GM12878 (cell line): ENCODE data around the gene IFNLR1. TPM values are rescaled to one million over a fixed set of nuclear protein-coding genes. Genes with fewer than 3 reads are reported as not detected.

Experiments
- ATAC-seq: fragments of 200-7000 bp; cut with Tn5 transposase; 3 replicates; pipeline ENCODE4 v1.9.1; 2020; ENCODE audit warnings: mild to moderate bottlenecking, moderate library complexity
- BruUV-seq: library from RNA; stranded (reverse); fragments of 400-500 nt; replicated peaks from 2 replicates; lab custom pipeline; 2021; lab: Mats Ljungman, UMichigan
- CTCF ChIA-PET: fragments of 300-600 bp; sonication (Branson Sonifier 250); formaldehyde crosslinking; extraction: SDS; loops from one replicate; lab custom pipeline; 2021; ENCODE audit warnings: inconsistent platforms; lab: Yijun Ruan, JAX
- POLR2A ChIA-PET: fragments of 350-600 bp; formaldehyde crosslinking; extraction: SDS; loops from one replicate; lab custom pipeline; 2021; ENCODE audit warnings: inconsistent platforms; lab: Charles Lee
- RAD21 ChIA-PET: fragments of 300-600 bp; sonication (Branson Sonifier 250); formaldehyde crosslinking; loops from one replicate; lab custom pipeline; 2023; ENCODE audit warnings: antibody characterized with exemption; ENCODE audit not compliant: unreplicated experiment; lab: Charles Lee
- SMC1A ChIA-PET: fragments of 300-600 bp; sonication (Branson Sonifier 250); formaldehyde crosslinking; loops from one replicate; lab custom pipeline; 2023; ENCODE audit not compliant: unreplicated experiment, uncharacterized antibody; lab: Charles Lee
- DNase-seq: peaks from one replicate; pipeline ENCODE4 v3.0.0-alpha.2; 2011; ENCODE audit warnings: low read depth, low spot score
- FAIRE-seq: peaks from 3 replicates; lab custom pipeline; 2011; peaks lifted over from hg19 to GRCh38; lab: Jason Lieb, UNC
- H2AFZ ChIP-seq: 2 replicates; pipeline ENCODE4 v1.6.0; 2011; ENCODE audit warnings: low read depth, low read length, control low read depth; ENCODE audit not compliant: control insufficient read depth
- H3K27ac ChIP-seq: 2 replicates; pipeline ENCODE4 v1.5.1; 2011; ENCODE audit warnings: control low read depth; ENCODE audit not compliant: control insufficient read depth, insufficient read depth
- H3K27me3 ChIP-seq, 2 experiments: replicated peaks in 1 of 2; 2 replicates each; pipeline versions ENCODE4 v1.6.0 to v1.6.1; 2011; ENCODE audit warnings: low read length in 1 of 2; ENCODE audit not compliant: control insufficient read depth in 2 of 2, insufficient read depth in 2 of 2
- H3K36me3 ChIP-seq, 2 experiments: 2 replicates each; pipeline ENCODE4 v1.5.1; 2011; ENCODE audit warnings: low read length in 1 of 2; ENCODE audit not compliant: control insufficient read depth in 2 of 2, insufficient read depth in 2 of 2
- H3K4me1 ChIP-seq: 2 replicates; pipeline ENCODE4 v1.6.1; 2011; ENCODE audit warnings: mild to moderate bottlenecking, low read length, moderate library complexity, mixed read lengths; ENCODE audit not compliant: control insufficient read depth, insufficient read depth
- H3K4me2 ChIP-seq: 2 replicates; pipeline ENCODE4 v1.6.0; 2011; ENCODE audit warnings: control low read depth; ENCODE audit not compliant: control insufficient read depth, insufficient read depth
- H3K4me3 ChIP-seq: fragments of 200-600 bp; sonication (generic); 2 replicates; pipeline ENCODE4 v1.5.1; 2016
- H3K79me2 ChIP-seq: 2 replicates; pipeline ENCODE4 v1.6.0; 2011; ENCODE audit warnings: low read length; ENCODE audit not compliant: control insufficient read depth, insufficient read depth
- H3K9ac ChIP-seq: 2 replicates; pipeline ENCODE4 v1.8.0; 2011; ENCODE audit warnings: low read length, control low read depth, mixed read lengths; ENCODE audit not compliant: control insufficient read depth, insufficient read depth
- H3K9me3 ChIP-seq: replicated peaks from 3 replicates; pipeline ENCODE4 v1.5.1; 2011; ENCODE audit warnings: mild to moderate bottlenecking, low read length; ENCODE audit not compliant: control insufficient read depth, insufficient read depth
- H4K20me1 ChIP-seq: 2 replicates; pipeline ENCODE4 v1.6.0; 2011; ENCODE audit not compliant: control insufficient read depth, insufficient read depth
- BHLHE40 ChIP-seq, 2 experiments: fragments of 450-650 bp in 1 of 2; IDR thresholded peaks; 2 replicates each; pipeline ENCODE4 v1.6.1; 2011 to 2017; ENCODE audit warnings: low read depth in 2 of 2, borderline replicate concordance in 1 of 2, improper control_type of control experiment in 1 of 2, low read length in 1 of 2, mild to moderate bottlenecking in 1 of 2
- CHD1 ChIP-seq: IDR thresholded peaks from 2 replicates; pipeline ENCODE4 v1.6.1; 2012; ENCODE audit warnings: low read depth, low read length, improper control_type of control experiment
- NBN ChIP-seq: fragments of 450-650 bp; IDR thresholded peaks from 2 replicates; pipeline ENCODE4 v1.6.1; 2016
- NR2C1 ChIP-seq: fragments of 450-650 bp; IDR thresholded peaks from 2 replicates; pipeline ENCODE4 v1.6.1; 2017; ENCODE audit warnings: antibody characterized with exemption, mild to moderate bottlenecking, moderate library complexity
- PAX8 ChIP-seq: fragments of 450-650 bp; IDR thresholded peaks from 2 replicates; pipeline ENCODE4 v1.6.1; 2017; ENCODE audit warnings: mild to moderate bottlenecking, moderate library complexity
- RELA ChIP-seq: fragments of 450-650 bp; IDR thresholded peaks from 2 replicates; pipeline ENCODE4 v1.8.0; 2014; ENCODE audit warnings: borderline replicate concordance; ENCODE audit not compliant: partially characterized antibody
- SREBF1 ChIP-seq: IDR thresholded peaks from 2 replicates; pipeline ENCODE4 v1.6.1; 2012; ENCODE audit warnings: mild to moderate bottlenecking, low read length
- WGBS: methylation state at CpG from one replicate; pipeline ENCODE4 v1.1.6; 2016; ENCODE audit warnings: low lambda C conversion rate; ENCODE audit not compliant: insufficient replicate concordance, insufficient coverage; ENCODE audit errors: missing lambda C conversion rate; 5-methylcytosine and 5-hydroxymethylcytosine counted together
- in situ Hi-C: fragments of 300-500 bp; cut with MboI; formaldehyde crosslinking; loops from 9 replicates; pipeline ENCODE4 v1.14.3; 2018; ENCODE audit warnings: mixed read lengths
- intact Hi-C: fragments of 100-400 bp; cut with micrococcal nuclease; formaldehyde crosslinking; loops from one replicate; pipeline ENCODE4 v1.14.2; 2022; ENCODE audit not compliant: unreplicated experiment
- polyA plus RNA-seq, 11 experiments: library from polyadenylated mRNA; depleted of rRNA in 4 of 11; unstranded in 6 of 11; stranded (reverse) in 5 of 11; fragments of >200 nt; fragmentation: Nextera tagmentation in 4 of 11; fragmentation: Illumina TruSeq in 1 of 11; extraction: Ambion mirVana in 4 of 11; extraction: Trizol in 1 of 11; gene quantifications; 1 replicate in 1 of 11; 2 replicates in 10 of 11; pipeline versions ENCODE4 v1.2.1 to v1.2.3, GENCODE V29; 2011 to 2016; ENCODE audit warnings: inconsistent platforms in 2 of 11, missing spikeins in 2 of 11, low read depth in 1 of 11
- total RNA-seq, 4 experiments: library from RNA; depleted of rRNA in 3 of 4; stranded (reverse); fragments of >200 nt in 3 of 4; fragmentation: Illumina TruSeq in 1 of 4; extraction: Trizol in 1 of 4; gene quantifications; 2 replicates each; pipeline versions ENCODE4 v1.2.1 to v1.2.3, GENCODE V29; 2013 to 2021

IFNLR1 gene
- total and polyA plus RNA-seq, 10 of the 15 experiments (the other 5 are each of a cell fraction or from before 2014, with no cell fraction given): 0.31 to 5.6 (median 3.9) TPM

DNA sequence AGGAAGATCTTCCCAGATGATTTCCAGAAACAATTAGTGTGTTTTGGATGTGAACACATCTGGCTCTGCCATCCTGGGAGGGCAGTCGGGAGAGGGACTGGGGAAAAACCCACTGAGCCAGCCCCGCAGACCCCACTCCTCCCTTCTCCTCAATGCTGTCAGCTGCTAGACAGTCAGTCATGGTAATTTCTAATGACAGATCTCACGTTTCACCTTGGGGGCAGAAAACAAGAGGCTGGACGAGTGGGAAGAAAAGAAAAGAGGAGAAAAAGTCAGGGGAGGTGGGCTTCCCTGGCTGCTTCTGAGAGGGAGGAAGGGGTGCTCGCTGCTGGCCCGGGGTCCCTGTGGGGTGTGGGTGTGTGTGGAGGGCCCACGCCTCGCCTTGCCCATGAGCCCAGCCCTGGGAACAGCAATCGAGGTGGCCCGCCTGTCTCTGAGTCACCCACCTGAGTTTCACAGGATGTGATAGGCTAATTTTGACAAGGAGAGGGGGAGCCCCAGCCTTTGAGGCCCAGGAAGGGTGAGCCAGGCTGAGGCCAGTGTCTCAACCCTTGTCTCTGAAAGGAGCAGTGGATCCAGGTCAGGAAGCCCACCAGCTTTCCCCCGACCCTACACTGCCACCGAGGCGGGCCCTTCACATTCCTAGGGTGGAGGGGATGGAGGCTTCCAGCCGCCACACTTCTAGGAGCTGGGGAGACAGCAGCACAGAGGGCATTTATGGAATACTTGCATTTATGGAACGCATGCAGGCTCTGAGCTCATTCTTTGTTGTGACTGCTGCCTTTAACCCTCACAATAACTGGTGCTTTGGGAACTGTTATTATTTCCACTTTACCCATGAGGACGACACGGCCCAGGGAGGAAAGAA is 49.1 kb upstream of the IFNLR1 start:
- peak; percentile 41 for FAIRE-seq
- Histone ChIP-seq H4K20me1 (no peaks in the 10 kb centered on the region), H3K27me3 (peaks cover 0 to 6% of the 10 kb centered on the region in 2 experiments), H3K36me3 (no peaks in the 10 kb centered on the region), H3K79me2 (no peaks in the 10 kb centered on the region), H3K4me2 (peak overlapping the region; percentile 45), H3K4me3 (no peak overlapping the region), H3K9ac (no peak overlapping the region)
- intact Hi-C loops: no loop called here
- RAD21 ChIA-PET: interaction anchor here (0.9 kb wide), 1 partner anchor 34 kb away, joined by 3 read pairs; no protein-coding TSS in a partner anchor
- WGBS: 28% methylated on average over 17 of the region's 17 CpGs
- no TSS peak for BruUV-seq
- SMC1A ChIA-PET: no interaction called here
- CTCF ChIA-PET: interaction anchor here (0.9 to 1.1 kb wide), 2 partner anchors 9 to 86 kb away, joined by 3 read pairs; no protein-coding TSS in a partner anchor
- TF ChIP-seq NBN (no peak), RELA (no peak), BHLHE40 (IDR thresholded peaks at IDR 0.05; ENCODE audit: borderline replicate concordance in 1 of 2, low read depth in 2 of 2, low read length in 1 of 2) (no peak), PAX8 (no peak), SREBF1 (no peak), CHD1 (no peak), NR2C1 (no peak)
- TF ChIP-seq, all 136 proteins: peak for 0
- DNase-seq (no peak), ATAC-seq (peak; percentile 56)
- no peak overlapping the region for H3K27ac ChIP-seq
- H2AFZ ChIP-seq: peak overlapping the region; percentile 17; the same call in 1 of the 2 replicates
- in situ Hi-C loops: no loop called here
- POLR2A ChIA-PET: interaction anchor here (0.5 kb wide), 1 partner anchor 120 kb away, joined by 8 read pairs; no protein-coding TSS in a partner anchor
- H3K4me1 ChIP-seq: peaks cover 9% of the 10 kb centered on the region
- H3K9me3 ChIP-seq: no peaks in the 10 kb centered on the region; the same call in 1 of the 3 replicates
